KMS-11 (cell line): ENCODE data around the gene TULP4.

Source experiments
- H2AFZ ChIP-seq: fragments of 200-600 bp; sonication (generic); 2 replicates; pipeline ENCODE4 v1.6.1; 2016; ENCODE audit warnings: antibody characterized with exemption, mixed run types, low read depth
- H3K27ac ChIP-seq: fragments of 200-600 bp; sonication (generic); 2 replicates; pipeline ENCODE4 v1.6.1; 2016; ENCODE audit warnings: mild to moderate bottlenecking, mixed run types
- H3K27me3 ChIP-seq: fragments of 200-600 bp; sonication (generic); 2 replicates; pipeline ENCODE4 v1.6.1; 2017; ENCODE audit warnings: mild to moderate bottlenecking, low read depth, mixed run types, moderate library complexity; ENCODE audit not compliant: insufficient read depth
- H3K36me3 ChIP-seq: fragments of 200-600 bp; sonication (generic); 2 replicates; pipeline ENCODE4 v1.6.1; 2017; ENCODE audit warnings: mild to moderate bottlenecking, mixed run types; ENCODE audit not compliant: insufficient read depth
- H3K4me1 ChIP-seq: fragments of 200-600 bp; sonication (generic); 2 replicates; pipeline ENCODE4 v1.6.1; 2016; ENCODE audit warnings: mild to moderate bottlenecking, low read depth, mixed run types; ENCODE audit not compliant: poor library complexity, severe bottlenecking
- H3K4me2 ChIP-seq: fragments of 200-600 bp; sonication (generic); 2 replicates; pipeline ENCODE4 v1.7.0; 2016; ENCODE audit warnings: mild to moderate bottlenecking, mixed run types
- H3K4me3 ChIP-seq: fragments of 200-600 bp; sonication (generic); IDR thresholded peaks from 2 replicates; pipeline ENCODE4 v1.6.1; 2017; ENCODE audit warnings: low read depth, low read length, mixed read lengths; ENCODE audit not compliant: insufficient read depth
- H3K79me2 ChIP-seq: fragments of 200-600 bp; sonication (generic); 2 replicates; pipeline ENCODE4 v1.6.1; 2016; ENCODE audit warnings: low read depth, mixed run types; ENCODE audit not compliant: insufficient read depth
- H3K9ac ChIP-seq: fragments of 200-600 bp; sonication (generic); 2 replicates; pipeline ENCODE4 v1.6.1; 2016; ENCODE audit warnings: mild to moderate bottlenecking, mixed run types
- H4K20me1 ChIP-seq: fragments of 200-600 bp; sonication (generic); 2 replicates; pipeline ENCODE4 v1.6.1; 2016; ENCODE audit warnings: mild to moderate bottlenecking, mixed run types; ENCODE audit not compliant: insufficient read depth
- CTCF ChIP-seq: fragments of 200-600 bp; sonication (generic); conservative IDR thresholded peaks from 2 replicates; pipeline ENCODE4 v1.6.1; 2017; ENCODE audit warnings: low read depth, mild to moderate bottlenecking, antibody characterized with exemption, low read length, moderate library complexity, mixed read lengths

Gene TULP4

GRCh38 chr6:158384671-158385110 is 72.4 kb downstream of the TULP4 start:
- Histone ChIP-seq H3K27me3 (no peaks in the 10 kb centered on the region), H3K4me1 (no peaks in the 10 kb centered on the region), H3K36me3 (no peaks in the 10 kb centered on the region), H3K79me2 (no peaks in the 10 kb centered on the region), H4K20me1 (no peaks in the 10 kb centered on the region; the same call in 1 of the 2 replicates), H3K9ac (no peak overlapping the region), H3K4me3 (no peak overlapping the region), H3K27ac (no peak overlapping the region), H2AFZ (no peak overlapping the region), H3K4me2 (no peak overlapping the region)
- no peak for TF ChIP-seq CTCF

GRCh38 chr6:158387036-158387435 is 74.8 kb downstream of the TULP4 start:
- no peaks in the 10 kb centered on the region for H3K4me1 ChIP-seq
- H3K4me2 ChIP-seq, result no peak overlapping the region
- H3K4me3 ChIP-seq, result no peak overlapping the region
- no peaks in the 10 kb centered on the region; the same call in 1 of the 2 replicates for H4K20me1 ChIP-seq
- H3K27ac ChIP-seq, result no peak overlapping the region
- TF ChIP-seq CTCF, result peak; percentile 23; the same call in 1 of the 2 replicates
- no peaks in the 10 kb centered on the region for H3K36me3 ChIP-seq
- no peaks in the 10 kb centered on the region for H3K79me2 ChIP-seq
- no peak overlapping the region for H3K9ac ChIP-seq
- H2AFZ ChIP-seq, result no peak overlapping the region
- no peaks in the 10 kb centered on the region for H3K27me3 ChIP-seq

GRCh38 chr6:158387578-158387977 is 75.3 kb downstream of the TULP4 start:
- Histone ChIP-seq H3K27me3 (no peaks in the 10 kb centered on the region), H2AFZ (no peak overlapping the region), H3K36me3 (no peaks in the 10 kb centered on the region), H3K4me3 (no peak overlapping the region), H3K4me2 (no peak overlapping the region), H3K79me2 (no peaks in the 10 kb centered on the region), H3K9ac (no peak overlapping the region), H3K27ac (no peak overlapping the region), H4K20me1 (no peaks in the 10 kb centered on the region; the same call in 1 of the 2 replicates), H3K4me1 (no peaks in the 10 kb centered on the region)
- no peak for TF ChIP-seq CTCF

GRCh38 chr6:158388727-158389126 is 76.5 kb downstream of the TULP4 start:
- Histone ChIP-seq H3K4me1 (no peaks in the 10 kb centered on the region), H3K36me3 (no peaks in the 10 kb centered on the region), H3K9ac (no peak overlapping the region), H3K4me2 (no peak overlapping the region), H2AFZ (no peak overlapping the region), H3K79me2 (no peaks in the 10 kb centered on the region), H3K27me3 (no peaks in the 10 kb centered on the region), H3K4me3 (no peak overlapping the region), H3K27ac (no peak overlapping the region), H4K20me1 (no peaks in the 10 kb centered on the region)
- no peak for TF ChIP-seq CTCF
